Measurements from ENCODE around the gene MAMLD1.

- TF ChIP-seq GATA2 (IDR thresholded peaks at IDR 0.05; ENCODE audit: low read depth, low read length), result no peak
- TF ChIP-seq GATA3 (IDR thresholded peaks at IDR 0.05; ENCODE audit: low read depth, low read length), result no peak
These were observed 24.5 kb upstream of the MAMLD1 start for GRCh38 chrX:150338615-150339014.
